Measurements from ENCODE around the gene TENT5A.

Gene TENT5A

GRCh38 chr6:81761197-81761596 lies 8.7 kb upstream of the TENT5A start:
- no peak for TF ChIP-seq CTCF (IDR thresholded peaks at IDR 0.05; ENCODE audit: insufficient read depth, low read depth, low read length, missing control alignments)
- H3K4me3 ChIP-seq (ENCODE audit: low read length): no peak overlapping the region
- DNase-seq (ENCODE audit: low read depth): peak; percentile 48

DNA sequence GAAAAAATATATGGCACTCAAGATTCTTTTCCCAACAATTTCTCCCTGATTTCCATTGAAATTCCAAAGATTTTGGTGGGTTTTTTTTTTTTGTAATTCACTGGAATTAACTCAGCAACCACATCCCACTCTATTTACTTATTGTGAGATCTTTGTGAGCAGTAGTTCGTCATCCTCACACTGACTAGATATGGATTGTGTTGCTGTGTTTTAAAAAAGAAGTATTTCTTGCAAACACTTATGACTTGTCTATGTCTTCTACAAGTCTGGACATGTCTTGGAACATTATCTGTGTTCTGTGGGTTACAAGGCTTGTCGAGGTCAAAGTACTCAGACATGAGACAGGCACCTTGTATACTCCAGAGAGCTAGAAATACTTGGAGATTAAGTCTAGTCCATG lies 7.3 kb upstream of the TENT5A start:
- TF ChIP-seq CTCF (IDR thresholded peaks at IDR 0.05; ENCODE audit: insufficient read depth, low read depth, low read length, missing control alignments): no peak
- H3K4me3 ChIP-seq (ENCODE audit: low read length): no peak overlapping the region
- DNase-seq (ENCODE audit: low read depth): peak; percentile 90

DNA sequence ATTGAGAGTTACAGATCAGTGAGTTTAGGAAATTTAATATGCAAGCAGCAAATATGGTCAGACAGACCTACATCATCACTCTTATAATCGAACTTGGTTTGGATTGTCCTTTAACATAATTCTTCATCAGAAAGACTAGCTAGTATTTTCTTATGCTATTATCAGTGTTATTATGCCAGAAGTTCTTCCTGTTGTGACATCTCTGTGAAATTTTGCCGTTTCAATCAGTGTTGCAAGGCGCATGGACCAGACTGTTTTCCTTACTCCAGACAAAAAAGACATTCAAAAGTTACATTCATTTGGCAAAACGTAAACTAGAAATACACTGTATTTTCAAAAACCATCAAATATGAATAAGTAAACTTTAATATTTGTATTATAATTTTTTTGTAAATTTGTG lies 5.7 kb upstream of the TENT5A start:
- TF ChIP-seq CTCF (IDR thresholded peaks at IDR 0.05; ENCODE audit: insufficient read depth, low read depth, low read length, missing control alignments): no peak
- DNase-seq (ENCODE audit: low read depth): no peak
- H3K4me3 ChIP-seq (ENCODE audit: low read length): no peak overlapping the region

DNA sequence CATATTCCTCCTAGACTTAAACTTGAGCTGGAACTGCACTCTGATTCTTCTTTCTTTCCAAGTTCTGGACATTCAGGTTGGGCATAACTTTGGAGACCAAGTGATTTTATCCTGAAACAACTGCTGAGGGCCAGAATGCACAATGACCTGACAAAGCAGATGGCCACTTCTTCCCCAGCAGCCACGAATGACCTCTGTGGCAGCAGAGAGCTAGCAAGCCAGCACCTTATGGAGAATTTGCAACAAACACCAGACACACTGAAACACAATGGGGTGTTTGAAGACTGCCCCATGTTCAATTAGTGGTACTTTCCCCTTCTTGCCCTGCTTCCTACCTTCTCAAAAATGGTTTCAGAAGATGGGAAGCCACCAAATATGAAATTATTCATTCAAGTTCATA lies 4.2 kb upstream of the TENT5A start:
- no peak for TF ChIP-seq CTCF (IDR thresholded peaks at IDR 0.05; ENCODE audit: insufficient read depth, low read depth, low read length, missing control alignments)
- no peak for DNase-seq (ENCODE audit: low read depth)
- no peak overlapping the region for H3K4me3 ChIP-seq (ENCODE audit: low read length)

DNA sequence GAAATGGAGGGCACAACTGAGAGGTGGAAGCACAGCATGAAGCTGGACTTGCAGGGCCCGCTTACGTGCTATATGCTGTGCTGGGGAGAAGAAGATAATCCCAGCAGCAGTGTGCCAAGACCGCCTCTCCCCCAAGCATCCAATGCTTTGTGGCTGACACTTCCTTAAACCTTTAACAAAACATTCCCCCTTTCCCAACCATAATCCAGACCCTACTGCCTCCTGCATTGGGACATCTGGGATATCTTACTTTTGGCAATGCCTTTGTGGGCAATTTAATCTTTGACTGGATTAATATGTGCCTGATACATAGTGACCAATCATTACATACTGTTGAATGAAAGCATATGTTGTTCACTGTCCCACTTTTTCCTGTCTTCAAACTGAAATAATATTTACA lies 3.1 kb upstream of the TENT5A start:
- no peak for TF ChIP-seq CTCF (IDR thresholded peaks at IDR 0.05; ENCODE audit: insufficient read depth, low read depth, low read length, missing control alignments)
- H3K4me3 ChIP-seq (ENCODE audit: low read length): no peak overlapping the region
- no peak for DNase-seq (ENCODE audit: low read depth)

DNA sequence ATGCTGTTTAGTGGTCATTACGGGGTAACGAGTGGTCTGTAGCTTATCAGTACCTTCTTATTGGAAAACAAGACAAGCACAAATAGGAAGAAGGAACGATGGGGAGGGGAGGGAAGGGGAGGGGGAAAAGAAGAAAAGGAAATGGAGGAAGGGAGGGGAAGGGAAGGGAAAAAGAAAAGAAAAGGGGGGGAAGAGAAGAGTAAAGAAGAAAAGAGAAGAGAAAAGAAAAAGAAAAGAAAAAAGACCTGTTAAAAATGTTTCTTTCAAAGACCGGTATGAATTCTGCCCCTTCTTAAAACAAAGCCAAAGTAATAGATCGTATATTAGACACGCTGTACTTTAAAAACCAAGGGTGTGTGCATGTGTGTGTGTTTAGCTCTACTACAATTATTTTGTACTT lies 2.4 kb upstream of the TENT5A start:
- H3K4me3 ChIP-seq (ENCODE audit: low read length): no peak overlapping the region
- TF ChIP-seq CTCF (IDR thresholded peaks at IDR 0.05; ENCODE audit: insufficient read depth, low read depth, low read length, missing control alignments): no peak

GRCh38 chr6:81753711-81754577 lies 1.5 kb upstream of the TENT5A start:
- peak overlapping the region; percentile 85 for H3K4me3 ChIP-seq (ENCODE audit: low read length)
- DNase-seq (ENCODE audit: low read depth): peak; percentile 57
- peak; percentile 57 for TF ChIP-seq CTCF (IDR thresholded peaks at IDR 0.05; ENCODE audit: insufficient read depth, low read depth, low read length, missing control alignments)

More for the DNA sequence above, 2.4 kb upstream of the TENT5A start:
- DNase-seq (ENCODE audit: low read depth): no peak

Data from epithelial cell of esophagus (primary cell).